HG03095 (cell line): ENCODE results near the gene ARHGEF7.
"Not testable (repeated sequence)": the region's sequence is repeated elsewhere in the genome, so short reads cannot be mapped to it uniquely, and the experiment has no call there.

Source experiments
- ATAC-seq: cut with Tn5 transposase; IDR thresholded peaks from one replicate; pipeline ENCODE4 v1.9.1; 2021; ENCODE audit warnings: moderate library complexity; ENCODE audit not compliant: unreplicated experiment

ARHGEF7 gene

DNA sequence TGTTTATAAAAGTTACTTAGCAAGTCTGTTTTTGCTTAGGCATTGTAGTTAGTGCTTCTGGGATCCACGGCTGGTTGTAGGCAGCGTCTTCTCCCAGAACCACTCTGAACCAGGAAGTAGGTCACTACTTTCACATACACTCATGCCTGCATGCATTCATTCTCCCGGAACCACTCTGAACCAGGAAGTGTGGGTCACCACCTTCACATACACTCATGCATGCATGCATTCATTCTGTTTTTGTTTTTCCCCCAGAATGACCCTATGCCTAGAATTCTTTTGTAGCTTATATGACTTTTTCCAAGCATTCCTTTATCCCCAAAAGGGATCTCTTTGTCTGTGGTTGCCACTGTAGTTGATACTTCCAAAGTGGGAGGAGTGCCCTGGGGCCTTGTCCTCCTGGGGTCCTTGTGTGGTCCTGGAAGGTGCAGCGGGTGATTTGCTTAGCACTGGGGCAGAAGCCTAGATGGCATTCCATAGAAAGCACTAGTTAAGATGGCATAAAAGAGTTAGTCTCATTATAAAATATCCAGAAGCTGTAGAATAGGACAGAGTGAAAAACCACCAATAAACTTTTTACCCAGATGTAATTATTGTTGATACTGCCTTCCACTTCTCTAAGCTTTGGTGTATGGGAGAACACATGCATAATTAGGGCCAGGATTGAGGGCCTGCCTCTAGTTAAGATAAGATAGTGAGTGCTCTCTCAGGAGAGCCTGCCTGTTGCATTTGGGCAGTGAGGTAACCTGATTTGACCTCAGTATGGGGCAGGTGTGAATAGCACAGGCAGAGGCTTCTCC, 136.7 kb downstream of the ARHGEF7 start:
- no peak for ATAC-seq

DNA sequence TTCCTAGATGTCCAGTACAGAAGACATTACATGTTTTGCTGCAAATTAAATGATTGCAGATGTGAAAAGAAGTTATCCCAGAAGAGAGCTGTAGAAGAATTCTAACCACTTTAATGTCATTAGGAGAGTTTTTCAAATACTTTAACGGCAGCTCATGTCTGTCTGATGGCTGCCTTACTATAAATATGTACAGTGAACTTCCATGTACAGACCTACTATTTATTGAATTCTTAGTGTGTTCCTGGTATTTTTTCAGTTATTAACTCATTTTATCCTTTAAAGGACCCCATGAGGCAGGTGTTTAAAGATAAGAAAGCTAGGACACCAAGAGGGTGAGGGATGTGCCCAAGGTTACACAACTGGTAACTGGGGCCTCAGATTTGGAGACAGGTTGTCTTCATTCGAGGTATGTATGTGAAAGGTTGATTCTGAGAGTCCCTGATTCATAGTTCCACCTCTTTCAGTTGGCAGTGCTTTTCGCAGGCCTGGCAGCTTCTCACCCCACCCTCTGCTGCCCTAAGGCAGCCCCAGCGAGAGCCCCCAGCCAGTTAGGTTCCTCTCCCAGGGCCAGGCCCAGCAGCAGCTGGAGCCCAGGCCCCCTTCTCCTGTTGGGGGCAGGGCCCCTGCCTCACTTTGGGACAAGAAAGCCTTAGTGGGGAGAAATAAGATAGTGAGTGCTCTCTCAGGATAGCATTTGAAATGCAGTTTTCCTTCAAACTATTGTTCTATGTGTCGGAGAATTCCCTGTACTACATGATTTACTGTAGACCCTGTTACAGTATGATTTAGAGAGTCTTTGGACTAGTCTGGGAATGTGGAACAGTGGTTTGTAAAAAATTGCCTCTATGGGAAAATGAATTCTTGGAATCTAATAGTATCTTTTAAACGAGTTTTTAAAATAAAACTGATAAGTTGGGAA, 137.6 kb downstream of the ARHGEF7 start:
- no peak for ATAC-seq

DNA sequence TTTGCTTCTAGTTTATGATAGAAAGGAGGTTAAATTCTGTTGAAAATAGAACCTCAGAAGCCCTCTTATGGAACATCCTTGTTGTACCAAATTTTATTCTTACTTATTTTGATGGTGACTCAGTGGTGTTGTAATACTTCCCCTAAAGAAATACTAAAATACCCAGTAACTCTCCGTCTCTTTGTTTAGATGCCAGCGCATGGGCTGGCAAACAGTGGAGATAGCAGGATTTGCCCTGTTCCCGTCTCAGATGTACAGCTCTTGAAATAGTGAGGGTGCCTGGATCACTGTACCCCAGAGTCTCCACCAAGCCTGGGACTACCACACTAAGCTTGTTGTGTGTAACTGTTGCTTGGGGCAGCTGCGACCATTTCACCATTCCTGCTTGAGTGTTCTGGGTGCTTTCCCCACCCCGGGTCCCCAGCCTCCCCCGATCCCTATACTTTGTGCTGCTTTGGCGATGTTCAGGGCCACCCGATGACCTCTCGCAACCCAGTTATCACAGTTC, 138.3 kb downstream of the ARHGEF7 start:
- no peak for ATAC-seq

DNA sequence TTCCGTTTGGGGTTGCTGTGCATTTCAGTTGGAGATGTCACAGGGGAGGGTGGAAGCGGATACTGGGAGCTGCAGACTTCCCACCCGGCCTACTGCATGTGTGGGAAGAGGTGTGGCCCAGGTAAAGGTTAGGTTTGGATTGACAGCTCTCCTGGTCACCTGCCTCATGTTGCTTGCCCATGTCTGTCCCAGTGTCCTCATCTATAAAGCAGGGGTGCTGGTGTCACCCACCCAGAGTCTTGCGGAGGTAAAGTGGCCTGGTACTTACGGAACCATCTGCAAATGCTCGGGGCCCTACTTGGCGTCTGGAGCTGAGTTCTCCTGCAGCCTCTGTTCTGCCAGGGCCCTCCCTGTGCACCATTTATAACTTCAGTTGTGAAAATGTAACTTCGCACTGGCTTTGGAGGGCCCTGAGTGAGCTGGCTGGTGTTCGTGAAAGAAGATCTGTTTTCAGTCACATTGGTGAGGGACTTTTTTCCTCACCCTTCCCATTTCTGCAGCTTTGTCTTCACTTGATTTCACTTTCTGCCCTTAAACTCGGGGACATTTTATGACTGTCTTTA, 140.2 kb downstream of the ARHGEF7 start:
- no peak for ATAC-seq

DNA sequence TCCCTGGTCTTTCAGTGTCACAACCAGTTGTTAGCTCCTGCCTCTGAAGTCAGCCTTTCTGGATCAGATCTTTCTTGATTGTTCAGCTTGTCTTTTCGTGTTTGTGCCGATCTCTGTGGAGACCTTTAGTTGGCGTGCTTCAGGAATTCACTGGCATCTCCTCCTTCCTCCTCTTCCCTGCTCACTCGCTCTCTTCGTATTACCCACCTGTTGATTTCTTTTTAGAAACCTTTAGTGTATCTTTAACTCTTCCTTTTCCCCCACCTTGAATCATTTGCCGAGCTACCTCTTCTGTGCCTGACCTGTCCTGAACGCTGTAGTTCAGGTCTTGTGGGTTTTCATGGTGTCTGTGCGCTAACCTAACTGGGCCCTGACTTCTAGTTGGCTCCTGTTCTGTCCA, 141.3 kb downstream of the ARHGEF7 start:
- no peak for ATAC-seq

DNA sequence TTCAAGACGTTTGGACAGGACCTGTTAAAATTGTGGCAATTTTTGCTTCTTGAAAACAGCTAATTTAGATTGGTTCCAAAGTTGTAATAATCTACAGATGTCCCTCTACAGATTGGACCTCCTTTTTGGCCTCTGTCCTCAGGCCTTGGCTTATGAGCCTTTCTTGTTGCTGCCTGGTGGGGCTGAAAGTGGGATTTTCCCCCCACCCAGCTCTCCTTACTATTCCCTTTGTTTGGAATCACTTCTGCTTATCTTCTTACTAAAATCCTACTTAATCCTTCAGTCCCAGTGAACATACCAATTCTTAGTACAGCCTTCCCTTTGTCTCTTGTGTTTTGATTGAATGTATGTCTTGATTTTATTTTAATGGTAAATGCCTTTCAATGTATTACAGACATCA, 141.8 kb downstream of the ARHGEF7 start:
- ATAC-seq: no peak

DNA sequence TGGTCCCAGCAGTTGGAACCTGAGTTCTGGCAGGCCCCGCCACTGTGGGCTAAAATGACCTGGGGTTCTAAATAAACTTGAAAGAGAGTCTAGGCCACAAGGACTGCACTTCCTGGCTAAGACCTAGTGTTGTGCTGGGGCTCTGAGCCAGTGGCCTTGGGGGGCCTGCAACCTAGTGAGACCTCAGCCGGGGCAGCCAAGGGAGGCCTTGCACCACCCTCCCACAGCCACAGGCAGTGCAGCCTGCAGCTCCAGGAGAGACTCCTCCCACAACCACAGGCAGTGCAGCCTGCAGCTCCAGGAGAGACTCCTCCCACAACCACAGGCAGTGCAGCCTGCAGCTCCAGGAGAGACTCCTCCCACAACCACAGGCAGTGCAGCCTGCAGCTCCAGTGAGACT, 142.8 kb downstream of the ARHGEF7 start:
- ATAC-seq: not testable (repeated sequence)

DNA sequence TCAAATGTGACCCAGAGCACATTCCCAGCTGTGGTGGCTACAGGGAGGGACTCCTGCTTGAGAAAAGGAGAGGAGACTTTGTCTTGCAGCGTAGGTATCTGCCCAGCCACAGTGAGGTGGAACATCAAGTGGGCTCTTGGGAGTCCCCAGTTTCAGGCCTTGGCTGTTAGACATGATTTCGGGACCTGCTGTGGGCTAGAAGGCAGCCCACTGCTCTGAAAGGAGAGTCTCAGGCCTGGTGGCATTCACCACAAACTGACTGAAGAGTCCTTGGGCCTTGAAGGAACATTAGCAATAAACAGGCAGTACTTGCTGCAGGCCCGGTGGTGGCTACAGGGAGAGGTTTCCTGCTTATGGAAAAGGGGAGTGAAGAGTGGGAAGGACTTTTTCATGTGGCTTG, 143.5 kb downstream of the ARHGEF7 start:
- no peak for ATAC-seq

DNA sequence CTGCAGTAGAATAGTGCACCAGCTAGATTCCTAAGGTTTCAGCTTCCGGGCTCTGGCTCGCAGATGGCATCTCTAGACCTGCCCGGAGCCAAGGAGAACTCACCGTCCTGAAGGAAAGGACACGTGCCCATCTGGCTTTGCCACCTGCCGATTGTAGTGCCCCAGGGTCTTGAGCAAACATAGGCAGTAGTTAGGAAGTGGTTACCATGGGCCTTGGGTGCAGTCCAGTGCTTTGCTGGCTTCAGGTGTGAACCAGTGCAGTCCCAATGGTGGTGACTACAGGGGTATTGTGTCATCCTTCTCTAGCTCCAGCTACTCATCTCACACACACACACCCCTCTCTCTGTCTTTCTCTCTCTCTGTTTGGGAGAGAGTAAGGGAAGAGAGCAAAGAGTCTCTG, 143.9 kb downstream of the ARHGEF7 start:
- ATAC-seq: no peak

DNA sequence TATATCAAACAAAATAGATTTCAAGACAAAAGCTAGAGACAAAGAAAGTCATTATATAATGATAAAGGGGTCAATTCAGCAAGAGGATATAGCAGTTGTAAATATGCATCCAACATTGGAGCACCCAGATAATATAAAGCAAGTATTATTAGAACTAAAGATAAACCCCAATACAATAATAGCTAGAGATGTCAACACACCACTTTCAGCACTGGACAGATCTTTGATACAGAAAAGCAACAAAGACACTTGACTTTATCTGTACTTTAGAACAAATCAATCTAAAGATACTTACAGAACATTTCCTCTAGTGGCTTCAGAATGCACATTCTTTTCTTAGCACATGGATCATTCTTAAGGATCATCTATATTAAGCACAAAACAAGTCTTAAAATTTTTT, 146.2 kb downstream of the ARHGEF7 start:
- ATAC-seq: no peak

DNA sequence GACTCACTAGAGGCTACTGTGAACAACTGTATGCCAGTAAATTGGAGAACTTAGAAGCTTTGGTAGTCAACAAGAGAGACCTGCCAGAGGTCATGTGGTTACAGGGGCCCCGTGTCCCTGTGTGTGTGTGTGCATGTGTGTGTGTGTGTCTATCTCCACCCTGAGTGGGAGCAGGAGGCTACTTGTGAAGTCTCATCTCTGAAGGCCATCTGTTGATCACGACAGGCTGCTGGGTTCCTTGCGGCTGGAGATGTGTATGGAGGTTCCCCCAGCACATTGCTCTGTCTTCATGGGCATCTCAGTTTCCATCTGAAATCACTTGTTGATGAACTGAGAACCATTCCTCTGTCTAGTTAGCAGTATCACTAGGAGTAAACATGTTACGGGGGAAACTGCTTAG, 147.2 kb downstream of the ARHGEF7 start:
- no peak for ATAC-seq

DNA sequence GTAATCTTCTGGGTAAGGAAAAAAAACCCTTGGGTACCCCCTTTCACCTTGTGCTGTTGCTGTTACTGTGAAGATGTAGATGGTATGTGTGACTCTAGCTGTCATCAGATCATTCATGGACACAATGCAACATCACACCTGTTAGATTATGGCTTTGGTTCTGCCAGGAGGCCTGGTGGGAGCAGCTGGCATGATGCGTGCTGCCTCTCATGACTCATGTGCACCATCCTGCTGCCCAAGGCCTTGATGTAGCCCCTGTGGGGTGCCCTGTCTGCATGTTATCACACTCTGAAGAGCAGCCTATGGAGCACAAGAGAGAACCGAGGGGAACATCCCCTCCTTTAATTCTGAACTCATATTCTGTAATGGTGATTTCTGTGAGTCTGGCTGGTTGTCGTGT, 147.6 kb downstream of the ARHGEF7 start:
- ATAC-seq: no peak

DNA sequence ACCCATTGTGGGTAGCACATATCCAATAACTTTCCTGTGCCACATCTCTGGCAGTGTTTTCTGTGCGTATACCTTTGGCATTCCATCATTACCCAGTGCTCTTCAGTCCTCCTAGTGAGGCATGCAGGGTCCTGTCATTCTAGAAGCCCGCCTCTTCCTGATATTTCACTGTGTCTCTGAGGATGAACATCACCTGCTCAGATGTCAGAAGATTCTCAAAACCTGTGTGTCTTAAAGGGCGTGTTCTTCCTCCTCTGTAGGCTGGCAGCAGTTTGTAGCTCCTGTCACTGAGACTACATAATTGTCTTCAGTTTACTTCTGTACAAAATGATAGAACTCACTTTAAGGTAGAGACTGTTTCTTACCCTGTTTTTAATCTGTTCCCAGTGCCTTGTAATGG, 148.5 kb downstream of the ARHGEF7 start:
- no peak for ATAC-seq

DNA sequence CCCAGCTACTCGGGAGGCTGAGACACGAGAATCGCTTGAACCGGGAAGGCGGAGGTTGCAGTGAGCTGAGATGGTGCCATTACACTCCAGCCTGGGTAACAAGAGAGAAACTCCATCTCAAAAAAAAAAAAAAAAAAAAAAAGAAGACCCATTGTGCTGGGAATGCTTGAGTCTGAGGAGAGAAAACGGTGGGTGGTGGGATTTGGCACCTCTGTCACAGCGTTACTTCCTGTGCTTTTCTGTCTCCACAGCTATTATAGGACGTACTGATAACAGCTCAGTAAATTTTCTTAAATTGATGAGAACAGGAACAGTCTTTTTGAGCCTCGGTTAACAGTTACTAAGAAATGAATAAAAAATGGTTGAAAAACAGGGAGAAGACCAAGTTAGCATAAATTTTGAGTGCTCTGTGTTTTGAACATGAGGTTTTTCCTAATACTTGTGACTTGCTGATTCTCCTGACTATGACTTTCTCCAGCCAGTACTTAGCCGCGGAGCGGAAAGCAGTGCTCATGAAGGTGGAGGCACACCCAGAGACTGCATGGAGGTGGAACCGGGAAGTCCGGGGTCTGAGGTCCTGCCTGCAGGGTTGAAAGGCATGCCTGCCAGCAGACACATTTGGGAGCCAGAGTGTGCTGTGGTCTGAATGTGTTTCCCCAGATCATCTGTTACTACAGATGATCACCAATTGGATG, 150.0 kb downstream of the ARHGEF7 start:
- ATAC-seq: no peak

DNA sequence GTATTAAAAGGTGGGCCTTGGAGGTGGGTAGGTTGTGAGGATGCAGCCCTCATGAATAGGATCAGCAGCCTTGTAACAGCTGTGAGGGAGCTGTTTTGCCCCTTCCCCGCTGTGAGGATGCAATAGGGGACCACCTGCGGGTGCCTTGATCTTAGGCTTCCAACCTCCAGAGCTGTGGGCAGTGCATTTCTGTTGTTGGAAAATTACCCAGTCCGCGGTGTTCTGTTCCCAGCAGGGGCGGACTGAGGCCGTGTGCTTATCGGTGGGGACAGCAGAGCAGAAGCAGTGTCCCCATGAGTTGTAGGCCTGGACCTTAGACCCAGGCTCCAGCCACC, 150.6 kb downstream of the ARHGEF7 start:
- ATAC-seq: no peak

DNA sequence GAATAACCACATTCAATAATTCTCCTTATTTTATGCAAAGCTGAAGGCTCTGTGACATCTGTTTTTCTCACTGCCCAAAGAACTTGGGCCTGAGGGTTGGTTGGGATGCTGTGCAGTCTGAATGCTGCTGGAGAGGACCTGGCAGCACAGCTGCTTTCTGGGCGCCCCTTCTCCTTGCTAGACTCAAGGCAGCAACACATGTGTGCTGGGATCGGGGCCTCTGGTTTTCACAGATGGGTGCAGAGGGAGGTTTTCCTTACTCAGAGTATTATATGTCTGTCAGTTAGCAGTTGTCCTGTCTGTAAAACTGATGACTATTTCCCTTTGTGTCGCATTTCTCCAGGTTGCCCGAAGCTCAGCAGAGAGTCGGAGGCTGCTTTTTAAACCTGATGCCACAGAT, 152.1 kb downstream of the ARHGEF7 start:
- no peak for ATAC-seq

DNA sequence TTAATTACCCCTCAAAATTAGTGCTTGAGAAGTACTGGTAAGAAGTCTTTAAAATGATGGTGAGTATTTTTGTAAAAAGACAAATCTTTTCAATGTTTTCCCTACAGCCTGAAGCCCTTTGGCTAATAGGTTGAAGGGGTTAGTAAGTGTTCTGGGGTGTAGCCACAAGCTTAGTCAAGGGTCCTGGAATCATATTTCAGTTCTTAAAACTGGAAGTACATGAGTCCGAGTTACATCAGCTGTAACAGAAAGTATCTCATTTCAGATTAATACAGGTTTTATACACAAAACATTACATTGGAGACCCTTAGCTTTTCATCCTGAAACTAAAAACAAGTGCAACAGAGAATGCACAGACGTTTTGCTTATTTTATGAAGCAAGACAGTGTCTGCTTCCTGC, 152.7 kb downstream of the ARHGEF7 start:
- no peak for ATAC-seq

DNA sequence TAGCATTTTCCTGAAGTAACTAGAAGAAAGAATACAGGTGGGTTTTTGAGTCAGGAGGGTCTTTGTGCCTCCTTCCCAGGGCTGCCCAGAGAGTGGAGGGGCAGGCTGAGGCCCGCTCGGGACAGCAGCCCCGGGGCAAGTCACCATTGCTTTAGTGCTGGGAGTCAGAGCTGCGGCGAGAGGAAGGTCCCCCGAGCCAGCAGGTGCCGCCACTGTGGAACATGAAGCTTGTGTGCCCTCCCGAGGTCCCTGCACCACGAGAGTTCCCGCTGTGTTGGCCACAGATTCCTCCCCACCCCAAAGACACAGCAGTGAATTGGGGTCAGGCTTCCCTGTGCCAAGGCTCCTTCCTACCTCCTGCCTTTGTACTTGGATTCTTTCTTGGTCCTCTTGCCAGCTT, 154.4 kb downstream of the ARHGEF7 start:
- ATAC-seq: no peak

DNA sequence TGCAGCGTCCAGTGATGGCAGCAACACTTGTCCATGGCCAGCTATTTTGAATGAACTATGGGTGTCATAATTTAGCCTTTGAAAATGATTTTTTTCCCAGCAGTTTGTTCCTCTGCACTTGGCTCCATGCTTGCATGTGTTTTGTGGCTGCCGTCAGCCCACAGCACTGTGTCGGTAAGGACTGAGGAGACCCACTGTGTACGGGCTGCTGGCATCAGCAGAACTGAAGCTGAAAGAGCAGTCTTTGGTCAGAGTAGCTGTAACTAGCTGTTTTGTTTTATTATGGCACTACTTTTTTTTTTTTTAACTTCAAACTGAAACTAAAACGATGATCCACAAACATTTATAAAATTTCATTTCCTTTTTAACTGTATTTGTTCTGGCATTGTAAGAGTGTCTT, 155.0 kb downstream of the ARHGEF7 start:
- ATAC-seq: no peak

DNA sequence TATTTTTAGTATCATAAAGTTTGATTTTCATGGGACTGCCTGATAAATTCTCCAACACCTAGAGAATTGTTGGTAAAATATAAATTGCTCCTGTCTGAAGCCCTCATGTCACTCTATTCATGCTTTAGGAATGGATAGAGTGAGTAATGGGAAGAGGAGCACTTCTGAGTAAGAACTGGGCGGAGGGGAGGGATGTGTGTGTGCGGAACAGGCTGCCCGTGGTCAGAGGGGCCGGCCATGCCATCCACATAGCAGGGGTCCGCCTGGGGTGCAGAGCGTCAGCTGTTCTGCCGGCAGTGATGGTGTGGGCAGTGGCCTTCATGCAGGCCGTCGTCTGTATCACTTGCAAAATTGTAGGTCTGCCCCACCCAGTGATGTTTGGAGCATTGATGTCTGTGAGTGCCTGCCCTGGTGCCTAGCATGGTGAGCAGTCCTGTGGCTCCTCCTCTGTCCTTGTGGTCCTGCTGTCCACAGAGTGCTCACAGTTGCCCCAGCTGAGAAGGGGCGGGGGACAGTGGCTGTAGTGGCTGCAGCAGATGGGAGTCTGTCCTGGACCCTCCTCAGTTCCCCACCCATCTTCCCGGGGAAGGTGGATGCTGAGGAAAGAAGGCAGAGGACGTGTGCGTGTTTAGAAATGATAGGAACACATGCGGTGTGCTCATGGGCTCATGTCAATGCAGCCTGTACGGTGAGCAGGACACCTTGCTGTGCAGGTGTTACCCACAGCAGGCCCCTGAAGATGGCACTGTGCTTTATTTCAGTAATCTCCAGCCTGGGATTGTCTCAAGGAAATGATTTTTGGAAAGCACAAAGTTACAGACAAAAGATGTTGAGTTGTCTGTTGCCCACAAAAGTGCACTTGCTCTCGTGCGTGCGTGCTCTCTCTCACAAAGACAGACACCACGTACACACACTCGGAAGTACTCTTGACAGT, 155.9 kb downstream of the ARHGEF7 start:
- ATAC-seq: no peak
